Urinary bladder (tissue), 4 donors: ENCODE data around the gene ITGB6. TPM values are rescaled to one million over a fixed set of nuclear protein-coding genes. Genes with fewer than 3 reads are reported as not detected.
A peak's percentile ranks its signal among the peaks of the same experiment; 100 is the strongest.
"Not testable (repeated sequence)": the region's sequence is repeated elsewhere in the genome, so short reads cannot be mapped to it uniquely, and the experiment has no call there.

Source experiments
- DNase-seq: peaks from one replicate; pipeline ENCODE4 v3.0.0-alpha.2; 2015; ENCODE audit errors: extremely low spot score
- H3K27ac ChIP-seq: one replicate; pipeline ENCODE4 v1.5.1; 2013; ENCODE audit warnings: low read depth, mild to moderate bottlenecking, moderate library complexity
- H3K36me3 ChIP-seq: one replicate; pipeline ENCODE4 v1.6.1; 2013; ENCODE audit warnings: mild to moderate bottlenecking, moderate library complexity; ENCODE audit not compliant: insufficient read depth
- H3K4me1 ChIP-seq: one replicate; pipeline ENCODE4 v1.6.1; 2013; ENCODE audit warnings: mild to moderate bottlenecking, moderate library complexity; ENCODE audit not compliant: insufficient read depth
- H3K4me3 ChIP-seq: one replicate; pipeline ENCODE4 v1.5.1; 2013; ENCODE audit warnings: low read depth, low read length
- WGBS: extraction: QIAGEN DNeasy Blood & Tissue Kit; methylation state at CpG from one replicate; pipeline ENCODE4 v1.1.7; 2013; 5-methylcytosine and 5-hydroxymethylcytosine counted together
- polyA plus RNA-seq: library from polyadenylated mRNA; stranded (reverse); fragments of 200-250 nt; gene quantifications from one replicate; pipeline ENCODE4 v1.2.3, GENCODE V29; 2013
- total RNA-seq: library from RNA; depleted of rRNA; stranded (reverse); fragments of >200 nt; gene quantifications from one replicate; pipeline ENCODE4 v1.2.3, GENCODE V29; 2014
- donor health status: healthy with polysubstance abuse.
- donor health status: healthy.

ITGB6 gene
- total and polyA plus RNA-seq, 2 donors, result 4.6 to 25.2 TPM

GRCh38 chr2:160194946-160195345, 5.1 kb downstream of the ITGB6 start:
- Histone ChIP-seq H3K4me3 (no peak overlapping the region), H3K27ac (no peak overlapping the region), H3K36me3 (no peaks in the 10 kb centered on the region), H3K4me1 (peaks cover 2% of the 10 kb centered on the region)
- WGBS, result 90% methylated on average over 5 of the region's 5 CpGs
- no peak for DNase-seq

- WGBS, result 91% methylated on average over 2 of the region's 2 CpGs
- Histone ChIP-seq H3K36me3 (no peaks in the 10 kb centered on the region), H3K27ac (no peak overlapping the region)
These were observed 5.7 kb downstream of the ITGB6 start for GRCh38 chr2:160194351-160194750.

GRCh38 chr2:160181146-160181836, 18.8 kb downstream of the ITGB6 start:
- not testable (repeated sequence) for H3K27ac ChIP-seq, H3K4me3 ChIP-seq, H3K36me3 ChIP-seq, H3K4me1 ChIP-seq, DNase-seq
- 50% methylated on average over 11 of the region's 11 CpGs for WGBS

More at GRCh38 chr2:160194351-160194750, 5.7 kb downstream of the ITGB6 start:
- no peak for DNase-seq
- peaks cover 2% of the 10 kb centered on the region for H3K4me1 ChIP-seq
- no peak overlapping the region for H3K4me3 ChIP-seq

- not testable (repeated sequence) for DNase-seq, H3K4me3 ChIP-seq, H3K36me3 ChIP-seq, H3K27ac ChIP-seq, H3K4me1 ChIP-seq
- WGBS, result 92% methylated on average over 7 of the region's 7 CpGs
These were observed 19.4 kb downstream of the ITGB6 start for GRCh38 chr2:160180690-160181089.

- Histone ChIP-seq H3K36me3 (no peaks in the 10 kb centered on the region), H3K27ac (no peak overlapping the region), H3K4me1 (no peaks in the 10 kb centered on the region), H3K4me3 (no peak overlapping the region)
- no peak for DNase-seq
These were observed 19.9 kb downstream of the ITGB6 start for GRCh38 chr2:160180172-160180571.

- WGBS, result 82% methylated on average over 8 of the region's 8 CpGs
- H3K27ac ChIP-seq, result no peak overlapping the region
- no peaks in the 10 kb centered on the region for H3K4me1 ChIP-seq
- no peak for DNase-seq
- H3K4me3 ChIP-seq, result no peak overlapping the region
- peaks cover 2% of the 10 kb centered on the region for H3K36me3 ChIP-seq
These were observed 24.6 kb downstream of the ITGB6 start for GRCh38 chr2:160175169-160176134.

GRCh38 chr2:160174322-160174721, 25.8 kb downstream of the ITGB6 start:
- no peak for DNase-seq
- Histone ChIP-seq H3K27ac (no peak overlapping the region), H3K36me3 (peaks cover 2% of the 10 kb centered on the region), H3K4me1 (no peaks in the 10 kb centered on the region), H3K4me3 (no peak overlapping the region)
- WGBS, result 86% methylated on average over 3 of the region's 3 CpGs

- peaks cover 3% of the 10 kb centered on the region for H3K4me1 ChIP-seq
- DNase-seq, result no peak
- no peak overlapping the region for H3K4me3 ChIP-seq
- H3K36me3 ChIP-seq, result peaks cover 2% of the 10 kb centered on the region
- no peak overlapping the region for H3K27ac ChIP-seq
These were observed 30.1 kb downstream of the ITGB6 start for GRCh38 chr2:160169988-160170387.

- no peak overlapping the region for H3K27ac ChIP-seq
- no peak for DNase-seq
- H3K36me3 ChIP-seq, result peaks cover 2% of the 10 kb centered on the region
- H3K4me3 ChIP-seq, result no peak overlapping the region
- 72% methylated on average over 3 of the region's 3 CpGs for WGBS
- H3K4me1 ChIP-seq, result peaks cover 3% of the 10 kb centered on the region
These were observed 30.6 kb downstream of the ITGB6 start for GRCh38 chr2:160169471-160169870.

- H3K4me1 ChIP-seq, result peaks cover 3% of the 10 kb centered on the region
- DNase-seq, result no peak
- H3K36me3 ChIP-seq, result peaks cover 2% of the 10 kb centered on the region
- no peak overlapping the region for H3K27ac ChIP-seq
- H3K4me3 ChIP-seq, result no peak overlapping the region
- 92% methylated on average over 3 of the region's 3 CpGs for WGBS
These were observed 31.2 kb downstream of the ITGB6 start for GRCh38 chr2:160168878-160169277.

- H3K4me1 ChIP-seq, result peaks cover 3% of the 10 kb centered on the region
- no peak for DNase-seq
- WGBS, result 85% methylated on average over 12 of the region's 12 CpGs
- no peaks in the 10 kb centered on the region for H3K36me3 ChIP-seq
- H3K4me3 ChIP-seq, result no peak overlapping the region
- H3K27ac ChIP-seq, result no peak overlapping the region
These were observed 32.9 kb downstream of the ITGB6 start for GRCh38 chr2:160167089-160167740.

- peaks cover 3% of the 10 kb centered on the region for H3K4me1 ChIP-seq
- no peak overlapping the region for H3K27ac ChIP-seq
- 83% methylated on average over 1 of the region's 1 CpG for WGBS
- no peak overlapping the region for H3K4me3 ChIP-seq
- DNase-seq, result peak; percentile 59
- no peaks in the 10 kb centered on the region for H3K36me3 ChIP-seq
These were observed 34.1 kb downstream of the ITGB6 start for GRCh38 chr2:160165996-160166395.

GRCh38 chr2:160165081-160165480, 35.0 kb downstream of the ITGB6 start:
- WGBS, result 46% methylated on average over 2 of the region's 2 CpGs
- DNase-seq, result peak; percentile 56
- H3K36me3 ChIP-seq, result no peaks in the 10 kb centered on the region
- peaks cover 3% of the 10 kb centered on the region for H3K4me1 ChIP-seq
- peak overlapping the region; percentile 59 for H3K27ac ChIP-seq
- no peak overlapping the region for H3K4me3 ChIP-seq
